ENCODE measurements around the gene FMN2.

The FMN2 gene

DNA sequence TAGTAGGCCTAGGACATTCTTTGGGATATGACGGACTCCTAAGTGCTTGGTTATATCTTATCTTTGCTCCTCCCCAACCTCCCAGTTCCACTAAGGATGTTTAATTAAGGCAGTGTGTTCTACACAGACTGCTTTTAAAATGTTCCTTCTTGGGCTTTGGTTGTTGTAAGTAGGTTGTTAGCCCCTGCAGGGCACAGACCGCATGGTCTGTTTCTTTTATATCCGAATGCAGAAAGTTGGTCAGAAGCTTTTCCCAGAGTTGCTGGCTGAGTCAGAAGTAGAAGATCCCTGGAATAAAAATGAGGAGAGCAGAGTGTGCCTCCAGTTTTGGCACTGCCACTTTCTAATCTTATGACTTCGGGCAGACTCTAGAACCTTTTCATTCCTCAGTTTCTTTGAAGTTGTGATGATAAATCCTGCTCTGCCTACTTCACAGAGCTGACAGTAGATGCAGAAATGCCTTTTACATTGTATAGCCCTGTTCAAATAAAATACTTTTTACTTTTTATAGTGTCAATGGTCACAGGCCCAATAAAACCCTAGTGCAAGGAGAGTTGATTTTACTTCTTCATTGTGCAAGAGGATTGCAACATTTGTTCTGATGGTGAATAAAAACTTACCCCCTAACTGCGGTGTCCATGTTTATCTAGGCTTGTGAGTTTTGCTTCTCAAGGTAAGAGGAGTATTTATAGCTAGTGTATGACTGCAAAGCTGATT lies 18.4 kb downstream of the FMN2 start:
- Mint-ChIP-seq H3K9me3 (no peaks in the 10 kb centered on the region), H3K4me1 (no peaks in the 10 kb centered on the region), H3K27me3 (peaks cover 6% of the 10 kb centered on the region), H3K36me3 (no peaks in the 10 kb centered on the region), H3K4me3 (no peak overlapping the region), H3K27ac (no peak overlapping the region)

DNA sequence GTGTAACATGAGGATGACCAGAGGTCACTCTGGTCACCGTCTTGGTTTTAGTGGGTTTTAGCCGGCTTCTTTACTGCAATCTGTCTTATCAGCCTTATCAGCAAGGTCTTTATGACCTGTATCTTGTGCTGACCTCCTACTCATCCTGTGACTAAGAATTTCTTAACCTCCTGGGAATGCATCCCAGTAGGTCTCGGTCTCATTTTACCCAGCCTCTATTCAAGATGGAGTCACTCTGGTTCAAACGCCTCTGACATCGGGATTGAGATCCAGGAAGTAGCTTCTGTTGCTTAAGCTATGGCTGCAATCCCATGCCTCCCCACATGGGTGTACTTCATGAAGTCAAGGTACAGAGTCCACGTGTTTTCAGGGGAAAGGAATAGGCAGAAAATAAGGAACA lies 19.9 kb downstream of the FMN2 start:
- Mint-ChIP-seq H3K27me3 (peaks cover 4% of the 10 kb centered on the region), H3K9me3 (no peaks in the 10 kb centered on the region), H3K27ac (no peak overlapping the region), H3K4me3 (no peak overlapping the region), H3K4me1 (no peaks in the 10 kb centered on the region), H3K36me3 (no peaks in the 10 kb centered on the region)

DNA sequence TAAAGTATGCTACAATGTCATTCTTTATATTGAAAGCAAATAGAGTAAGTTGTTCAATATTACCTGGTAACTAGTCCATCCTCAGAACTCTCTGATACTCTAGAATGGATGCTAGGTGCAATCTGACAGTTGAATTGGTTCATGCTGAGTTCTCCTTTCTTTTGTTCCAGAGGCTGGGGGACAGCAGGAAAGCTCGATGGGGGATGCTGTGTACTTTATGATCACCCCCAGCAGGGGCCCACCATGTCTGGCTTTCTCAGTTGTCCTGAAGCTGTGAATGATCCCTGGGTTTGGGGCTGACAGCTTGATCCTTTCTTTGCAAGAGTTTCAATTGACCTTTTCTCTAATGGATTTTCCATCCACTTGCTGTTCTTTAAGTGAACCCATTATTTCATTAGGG lies 22.5 kb downstream of the FMN2 start:
- Mint-ChIP-seq H3K4me1 (no peaks in the 10 kb centered on the region), H3K27me3 (peaks cover 2% of the 10 kb centered on the region), H3K27ac (no peak overlapping the region), H3K9me3 (no peaks in the 10 kb centered on the region), H3K4me3 (no peak overlapping the region), H3K36me3 (no peaks in the 10 kb centered on the region)

DNA sequence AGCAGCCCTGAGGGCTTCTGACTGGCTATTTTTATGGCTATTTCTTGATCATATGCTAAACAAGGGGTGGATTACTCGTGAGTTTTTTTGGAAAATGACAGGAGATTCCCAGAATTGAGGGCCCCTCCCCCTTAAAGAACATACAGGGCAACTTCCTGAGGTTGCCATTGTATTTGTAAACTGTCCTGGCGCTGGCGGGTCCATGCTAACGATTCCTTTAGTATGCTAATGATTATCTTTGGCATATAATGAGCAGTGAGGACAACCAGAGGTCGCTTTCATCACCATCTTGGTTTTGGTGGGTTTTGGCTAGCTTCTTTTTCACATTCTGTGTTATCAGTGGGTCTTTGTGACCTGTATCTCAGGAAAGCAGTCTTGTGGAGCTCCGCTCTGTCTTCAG lies 24.1 kb downstream of the FMN2 start:
- Mint-ChIP-seq H3K27ac (no peak overlapping the region), H3K36me3 (no peaks in the 10 kb centered on the region), H3K9me3 (no peaks in the 10 kb centered on the region), H3K4me1 (no peaks in the 10 kb centered on the region), H3K4me3 (no peak overlapping the region), H3K27me3 (peaks cover 2% of the 10 kb centered on the region)

DNA sequence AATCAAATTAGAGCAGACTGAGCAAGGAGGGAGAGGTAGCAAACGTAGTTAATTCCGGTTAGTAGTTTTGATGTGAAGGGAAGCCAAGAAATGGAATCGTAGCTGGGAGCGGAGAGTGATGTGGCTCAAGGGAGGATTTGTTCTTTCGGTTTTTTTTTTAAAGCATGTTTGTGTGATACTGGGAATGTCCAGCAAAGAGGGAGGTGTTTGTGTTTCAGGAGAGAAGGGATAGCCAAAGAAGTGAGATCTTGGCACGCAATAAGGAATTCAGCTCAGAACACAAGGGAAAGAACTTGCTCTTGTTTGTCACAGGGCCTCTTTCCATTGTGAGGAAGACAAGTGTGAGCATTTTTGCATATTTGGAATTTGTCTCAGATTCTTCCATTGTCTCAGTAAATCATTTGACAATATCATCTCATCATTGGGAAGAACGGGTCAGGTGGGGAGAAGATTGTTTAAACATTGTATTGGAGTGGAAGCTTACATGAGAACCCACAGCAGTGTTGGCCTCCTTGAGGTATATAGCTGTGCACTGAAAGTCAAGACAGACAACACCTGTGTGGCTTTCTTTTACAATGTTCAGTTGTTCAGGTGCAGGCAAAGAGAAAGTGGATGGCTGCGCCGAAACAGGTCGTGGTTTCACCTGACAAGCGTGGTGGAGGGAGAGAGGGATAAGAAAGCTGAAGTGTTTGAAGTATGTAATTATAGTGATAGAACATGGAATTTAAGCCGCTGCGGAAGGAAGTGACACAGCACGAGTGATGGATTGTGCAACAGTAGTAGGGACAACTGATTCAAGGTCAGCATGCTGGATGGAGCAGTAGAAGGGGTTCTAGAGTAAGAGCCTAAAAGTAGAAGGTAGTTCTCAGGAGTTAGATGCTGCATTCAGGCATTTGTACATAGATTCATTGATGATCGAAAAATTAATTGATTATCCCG lies 25.4 kb downstream of the FMN2 start:
- no peaks in the 10 kb centered on the region for H3K27me3 Mint-ChIP-seq
- H3K9me3 Mint-ChIP-seq, result no peaks in the 10 kb centered on the region
- no peak overlapping the region for H3K4me3 Mint-ChIP-seq
- no peak overlapping the region for H3K27ac Mint-ChIP-seq
- H3K4me1 Mint-ChIP-seq, result no peaks in the 10 kb centered on the region
- H3K36me3 Mint-ChIP-seq, result no peaks in the 10 kb centered on the region

DNA sequence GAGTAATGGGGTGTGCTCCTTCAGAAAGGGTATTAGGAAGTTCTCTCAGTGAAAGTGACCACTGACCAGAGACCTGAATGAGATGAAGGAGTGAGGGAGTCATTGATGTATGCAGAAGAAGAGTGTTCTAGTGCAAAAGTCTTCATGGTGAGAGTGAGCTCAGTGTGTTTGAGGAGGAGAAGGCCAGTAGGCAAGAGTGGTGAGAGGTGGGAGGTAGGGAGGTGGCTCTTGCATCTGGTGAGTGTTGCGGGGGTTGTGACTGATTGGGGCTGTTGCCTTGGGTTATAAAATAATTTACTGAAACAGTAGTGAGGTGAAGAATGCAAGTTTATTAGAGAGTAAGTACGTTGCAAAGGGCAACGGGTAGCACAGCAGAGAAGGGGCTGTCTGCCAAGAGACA lies 26.2 kb downstream of the FMN2 start:
- H3K27ac Mint-ChIP-seq, result no peak overlapping the region
- H3K4me3 Mint-ChIP-seq, result no peak overlapping the region
- H3K36me3 Mint-ChIP-seq, result no peaks in the 10 kb centered on the region
- H3K9me3 Mint-ChIP-seq, result no peaks in the 10 kb centered on the region
- H3K4me1 Mint-ChIP-seq, result no peaks in the 10 kb centered on the region
- H3K27me3 Mint-ChIP-seq, result no peaks in the 10 kb centered on the region

DNA sequence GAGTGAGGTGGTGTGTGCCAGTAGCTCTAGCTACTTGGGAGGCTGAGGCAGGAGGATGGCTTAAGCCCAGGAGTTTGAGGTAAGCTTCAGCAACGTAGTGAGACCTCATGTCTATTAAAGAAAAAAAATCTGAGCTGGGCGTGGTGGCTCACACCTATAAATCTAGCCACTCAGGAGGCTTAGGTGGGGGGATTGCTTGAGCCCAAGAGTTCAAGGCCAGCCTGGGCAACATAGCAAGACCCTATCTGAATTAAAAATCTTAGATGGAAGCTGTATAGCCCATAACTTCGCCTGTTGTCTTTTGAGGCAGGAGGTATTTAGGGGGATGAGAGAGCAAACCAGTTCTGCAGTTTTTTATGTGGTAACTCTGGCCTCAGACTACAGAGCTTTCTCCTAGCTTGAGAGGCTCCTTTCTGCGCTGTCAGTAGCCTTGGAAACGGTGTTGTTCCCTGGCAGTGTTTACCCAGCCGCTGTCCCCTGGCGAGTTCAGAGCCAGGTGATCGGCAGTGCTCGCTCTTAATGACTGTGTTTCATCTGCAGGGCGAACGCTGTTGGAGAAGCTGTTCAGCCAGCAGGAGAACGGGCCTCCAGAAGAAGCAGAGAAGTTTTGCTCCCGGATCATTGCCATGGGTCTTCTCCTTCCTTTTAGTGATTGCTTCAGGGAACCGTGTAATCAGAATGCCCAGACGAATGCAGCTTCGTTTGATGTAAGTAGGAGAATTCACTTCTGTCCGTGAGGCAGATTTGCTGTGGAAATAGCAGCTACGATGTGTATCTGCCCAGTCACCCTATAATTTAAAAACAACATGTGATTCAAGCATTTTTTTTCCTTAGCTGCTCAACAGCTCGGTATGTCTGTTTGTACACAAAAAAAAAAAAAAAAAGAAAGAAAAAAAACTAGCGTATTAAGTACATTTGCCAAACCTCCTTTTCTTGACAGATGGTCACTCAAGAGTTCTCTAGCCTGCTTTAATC lies 31.2 kb downstream of the FMN2 start:
- H3K4me3 Mint-ChIP-seq, result no peak overlapping the region
- H3K9me3 Mint-ChIP-seq, result no peaks in the 10 kb centered on the region
- H3K27me3 Mint-ChIP-seq, result no peaks in the 10 kb centered on the region
- H3K4me1 Mint-ChIP-seq, result no peaks in the 10 kb centered on the region
- no peak overlapping the region for H3K27ac Mint-ChIP-seq
- no peaks in the 10 kb centered on the region for H3K36me3 Mint-ChIP-seq

DNA sequence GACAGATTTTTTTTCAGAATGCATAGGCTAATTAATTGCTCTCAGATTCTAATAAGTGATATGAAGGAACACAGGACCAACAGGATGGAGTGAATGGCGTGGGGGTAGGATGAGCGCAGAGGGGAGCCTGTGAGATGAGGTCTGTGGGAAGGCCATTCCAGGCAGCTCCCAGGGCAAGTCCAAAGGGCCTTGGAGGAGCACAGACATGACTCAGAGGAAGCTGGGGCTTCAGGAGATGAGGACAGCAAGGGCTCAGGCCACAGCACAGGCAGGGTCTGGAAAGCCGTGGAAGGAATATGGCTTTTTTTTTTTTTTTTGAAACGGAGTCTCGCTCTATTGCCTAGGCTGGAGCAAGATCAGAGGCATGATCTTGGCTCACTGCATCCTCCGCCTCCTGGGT lies 35.1 kb downstream of the FMN2 start:
- Mint-ChIP-seq H3K27me3 (peaks cover 2% of the 10 kb centered on the region), H3K9me3 (no peaks in the 10 kb centered on the region), H3K36me3 (no peaks in the 10 kb centered on the region), H3K4me1 (no peaks in the 10 kb centered on the region), H3K4me3 (no peak overlapping the region), H3K27ac (no peak overlapping the region)

DNA sequence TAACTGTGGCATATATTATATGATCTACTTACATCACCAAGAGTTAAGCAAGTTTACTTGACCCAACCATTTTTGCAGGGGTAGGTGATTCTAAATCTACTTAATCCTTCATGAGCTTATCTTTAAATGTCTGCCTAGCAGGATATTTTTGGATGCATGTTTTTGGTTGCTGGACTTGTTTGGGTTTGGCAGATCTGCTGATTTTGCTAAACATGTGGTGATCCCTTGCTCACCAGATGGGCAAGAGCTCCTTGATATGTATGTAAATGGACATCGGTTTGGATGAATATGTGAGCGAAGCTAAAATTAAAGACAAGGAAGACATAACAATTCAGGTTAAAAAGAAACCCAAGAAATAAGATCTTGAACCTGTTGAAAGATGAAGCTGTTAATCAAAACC lies 36.7 kb downstream of the FMN2 start:
- Mint-ChIP-seq H3K4me3 (no peak overlapping the region), H3K27ac (no peak overlapping the region), H3K36me3 (no peaks in the 10 kb centered on the region), H3K4me1 (no peaks in the 10 kb centered on the region), H3K27me3 (peaks cover 2% of the 10 kb centered on the region), H3K9me3 (no peaks in the 10 kb centered on the region)

DNA sequence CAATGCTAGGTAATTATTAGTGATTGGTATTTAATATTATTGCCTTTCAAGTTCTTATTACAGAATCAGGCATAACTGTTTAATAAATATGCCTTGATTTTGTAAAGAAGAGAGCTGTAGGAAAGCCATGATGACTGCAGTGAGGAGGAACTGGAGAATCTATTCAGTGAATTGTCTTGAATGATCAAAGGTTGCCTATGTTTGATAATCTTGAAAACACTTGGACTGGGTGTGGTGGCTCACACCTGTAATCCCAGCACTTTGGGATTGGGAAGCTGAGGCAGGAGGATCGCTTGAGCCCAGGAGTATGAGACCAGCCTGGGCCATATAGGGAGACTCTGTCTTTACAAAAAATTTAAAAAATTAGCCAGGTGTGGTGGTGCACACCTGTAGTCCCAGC lies 42.4 kb downstream of the FMN2 start:
- no peaks in the 10 kb centered on the region for H3K9me3 Mint-ChIP-seq
- H3K4me1 Mint-ChIP-seq, result no peaks in the 10 kb centered on the region
- H3K27ac Mint-ChIP-seq, result no peak overlapping the region
- no peaks in the 10 kb centered on the region for H3K36me3 Mint-ChIP-seq
- peaks cover 6% of the 10 kb centered on the region for H3K27me3 Mint-ChIP-seq
- no peak overlapping the region for H3K4me3 Mint-ChIP-seq

DNA sequence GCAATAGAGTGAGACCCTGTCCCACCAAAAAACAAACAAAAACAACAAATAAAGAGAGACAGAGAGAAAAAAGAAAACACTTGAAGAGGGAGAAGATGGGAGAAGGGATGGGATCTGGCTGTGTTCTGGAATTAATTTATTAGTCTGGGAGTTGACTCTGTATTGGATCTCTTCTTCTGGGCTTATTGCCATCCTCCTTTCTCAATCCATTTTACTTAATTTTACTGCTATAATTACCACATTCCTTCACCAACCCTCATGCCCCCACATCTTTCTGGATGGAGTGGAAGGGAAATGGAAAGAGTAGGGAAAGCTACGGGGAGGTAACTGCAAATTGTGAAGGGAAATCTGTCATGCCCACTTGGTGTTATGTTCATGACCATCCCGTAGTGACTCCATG lies 42.9 kb downstream of the FMN2 start:
- Mint-ChIP-seq H3K36me3 (no peaks in the 10 kb centered on the region), H3K4me1 (no peaks in the 10 kb centered on the region), H3K27ac (no peak overlapping the region), H3K27me3 (peaks cover 6% of the 10 kb centered on the region), H3K4me3 (no peak overlapping the region), H3K9me3 (no peaks in the 10 kb centered on the region)

DNA sequence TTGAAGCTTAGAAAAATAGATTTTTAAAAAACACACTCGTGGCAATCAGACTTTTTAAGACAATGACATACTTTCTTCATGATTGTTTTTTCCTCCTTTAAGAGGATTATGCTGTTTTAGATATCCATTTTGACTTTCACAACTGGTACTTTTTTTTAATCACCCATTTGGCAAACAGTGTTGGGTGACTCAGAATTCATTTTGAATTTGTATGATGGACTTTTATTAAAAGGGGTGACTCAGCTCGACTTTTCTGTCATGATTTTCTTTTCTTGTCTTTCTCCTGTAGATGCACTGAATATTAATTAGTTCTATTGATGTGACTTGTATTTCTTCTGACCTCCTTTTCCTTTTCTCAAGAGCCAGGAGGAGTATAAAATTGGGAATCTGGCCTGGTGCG lies 44.7 kb downstream of the FMN2 start:
- Mint-ChIP-seq H3K27me3 (peaks cover 4% of the 10 kb centered on the region), H3K4me3 (no peak overlapping the region), H3K4me1 (no peaks in the 10 kb centered on the region), H3K36me3 (no peaks in the 10 kb centered on the region), H3K9me3 (no peaks in the 10 kb centered on the region), H3K27ac (no peak overlapping the region)

DNA sequence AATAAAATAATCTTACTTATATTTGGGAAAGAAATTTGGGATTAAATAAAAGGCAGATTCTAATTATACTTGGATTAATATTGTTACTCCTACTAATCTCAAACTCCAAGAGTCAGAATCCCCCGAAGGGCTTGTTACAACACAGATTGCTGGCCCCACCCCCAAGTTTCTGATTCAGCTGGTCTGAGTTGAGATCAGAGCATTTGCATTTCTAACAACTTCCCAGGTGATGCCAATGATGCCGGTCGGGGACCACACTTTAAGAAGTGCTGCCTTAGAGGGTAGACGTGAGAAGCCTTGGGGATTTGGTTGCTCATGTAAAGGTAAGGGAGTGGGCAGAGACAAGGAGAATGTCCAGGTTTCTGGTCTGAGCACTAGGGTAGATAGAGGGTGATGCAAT lies 47.2 kb downstream of the FMN2 start:
- no peak overlapping the region for H3K4me3 Mint-ChIP-seq
- no peaks in the 10 kb centered on the region for H3K9me3 Mint-ChIP-seq
- H3K4me1 Mint-ChIP-seq, result no peaks in the 10 kb centered on the region
- peaks cover 4% of the 10 kb centered on the region for H3K27me3 Mint-ChIP-seq
- no peaks in the 10 kb centered on the region for H3K36me3 Mint-ChIP-seq
- H3K27ac Mint-ChIP-seq, result no peak overlapping the region

DNA sequence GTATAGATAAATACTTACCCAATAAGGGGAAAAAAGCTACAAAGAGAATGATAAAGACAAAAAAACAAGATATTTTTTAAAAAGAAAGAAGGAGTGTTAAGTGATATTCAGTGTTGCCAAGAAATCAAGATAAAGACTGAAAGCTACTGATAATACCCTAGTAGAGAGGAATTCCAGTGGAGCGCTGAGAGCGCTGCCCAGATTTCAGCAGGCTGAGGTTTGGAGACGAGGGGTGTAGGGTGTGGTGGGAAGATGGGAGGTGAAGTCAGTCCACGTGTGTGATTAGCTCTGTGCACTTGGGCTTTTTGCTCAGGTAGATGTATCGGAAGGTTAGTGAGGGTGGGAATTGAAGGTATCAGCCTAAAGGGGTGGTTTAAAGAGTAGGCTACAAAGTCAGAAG lies 47.8 kb downstream of the FMN2 start:
- H3K27ac Mint-ChIP-seq, result no peak overlapping the region
- H3K4me1 Mint-ChIP-seq, result no peaks in the 10 kb centered on the region

DNA sequence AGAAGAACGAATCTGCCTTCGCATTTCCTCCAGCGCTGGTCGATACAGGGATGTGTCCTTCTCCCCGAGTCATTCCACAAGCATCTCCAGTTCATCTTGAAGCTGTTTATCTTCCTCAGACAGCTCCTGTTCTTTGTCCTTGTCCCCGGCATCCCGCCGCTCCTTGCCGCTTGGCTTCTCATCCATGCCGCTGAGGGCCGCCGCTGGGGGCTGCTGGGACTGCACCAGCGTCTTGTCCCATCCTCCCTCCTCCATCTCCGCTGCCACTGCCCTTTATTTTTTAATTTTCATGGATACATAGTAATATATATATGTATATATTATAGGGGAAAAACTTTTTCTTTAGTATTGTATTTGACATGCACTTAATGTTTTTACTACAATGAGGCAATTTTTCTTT lies 53.4 kb downstream of the FMN2 start:
- Mint-ChIP-seq H3K27me3 (no peaks in the 10 kb centered on the region), H3K4me1 (no peaks in the 10 kb centered on the region), H3K27ac (no peak overlapping the region), H3K9me3 (no peaks in the 10 kb centered on the region), H3K4me3 (no peak overlapping the region), H3K36me3 (no peaks in the 10 kb centered on the region)

More for the DNA sequence above, 47.8 kb downstream of the FMN2 start:
- Mint-ChIP-seq H3K36me3 (no peaks in the 10 kb centered on the region), H3K4me3 (no peak overlapping the region), H3K9me3 (no peaks in the 10 kb centered on the region), H3K27me3 (peaks cover 4% of the 10 kb centered on the region)
